Measurements from ENCODE around the gene SMIM35.
A peak's percentile ranks its signal among the peaks of the same experiment; 100 is the strongest.

SMIM35 gene

GRCh38 chr11:118109231-118109630 lies 22.5 kb upstream of the SMIM35 start:
- no peak for DNase-seq (ENCODE audit: low spot score)

GRCh38 chr11:118108513-118108912 lies 21.8 kb upstream of the SMIM35 start:
- no peak for DNase-seq (ENCODE audit: low spot score)

GRCh38 chr11:118106789-118107335 lies 20.1 kb upstream of the SMIM35 start:
- DNase-seq (ENCODE audit: low spot score), result peak; percentile 14

GRCh38 chr11:118105657-118106305 lies 19.0 kb upstream of the SMIM35 start:
- no peak for DNase-seq (ENCODE audit: low spot score)

- DNase-seq (ENCODE audit: low spot score), result no peak
Observed at GRCh38 chr11:118104491-118104890, 17.7 kb upstream of the SMIM35 start.

- DNase-seq (ENCODE audit: low spot score), result no peak
Observed at GRCh38 chr11:118102721-118103261, 16.0 kb upstream of the SMIM35 start.

- no peak for DNase-seq (ENCODE audit: low spot score)
Observed at GRCh38 chr11:118100691-118101232, 14.0 kb upstream of the SMIM35 start.

GRCh38 chr11:118099838-118100556 lies 13.2 kb upstream of the SMIM35 start:
- DNase-seq (ENCODE audit: low spot score), result no peak

- no peak for DNase-seq (ENCODE audit: low spot score)
Observed at GRCh38 chr11:118098996-118099837, 12.5 kb upstream of the SMIM35 start.

- no peak for DNase-seq (ENCODE audit: low spot score)
Observed at GRCh38 chr11:118095967-118096367, 9.2 kb upstream of the SMIM35 start.

- no peak for DNase-seq (ENCODE audit: low spot score)
Observed at GRCh38 chr11:118095493-118095892, 8.7 kb upstream of the SMIM35 start.

- DNase-seq (ENCODE audit: low spot score), result no peak
Observed at GRCh38 chr11:118092907-118093571, 6.3 kb upstream of the SMIM35 start.

GRCh38 chr11:118091690-118092089 lies 4.9 kb upstream of the SMIM35 start:
- no peak for DNase-seq (ENCODE audit: low spot score)

GRCh38 chr11:118090545-118091162 lies 3.9 kb upstream of the SMIM35 start:
- DNase-seq (ENCODE audit: low spot score), result no peak

- peak; percentile 3 for DNase-seq (ENCODE audit: low spot score)
Observed at GRCh38 chr11:118088531-118088930, 1.8 kb upstream of the SMIM35 start.

GRCh38 chr11:118087931-118088330 lies 1.2 kb upstream of the SMIM35 start:
- DNase-seq (ENCODE audit: low spot score), result no peak

GRCh38 chr11:118084656-118085055 lies 2.1 kb downstream of the SMIM35 start:
- DNase-seq (ENCODE audit: low spot score), result no peak

- peak; percentile 14 for DNase-seq (ENCODE audit: low spot score)
Observed at GRCh38 chr11:118084247-118084646, 2.5 kb downstream of the SMIM35 start.

- DNase-seq (ENCODE audit: low spot score), result no peak
Observed at GRCh38 chr11:118082880-118083552, 3.7 kb downstream of the SMIM35 start.

- no peak for DNase-seq (ENCODE audit: low spot score)
Observed at GRCh38 chr11:118081241-118081958, 5.4 kb downstream of the SMIM35 start.

Data from LoVo (cell line).